ENCODE measurements around the gene NUPR2.
"Not testable (repeated sequence)": the region's sequence is repeated elsewhere in the genome, so short reads cannot be mapped to it uniquely, and the experiment has no call there.

Gene NUPR2, protein sequence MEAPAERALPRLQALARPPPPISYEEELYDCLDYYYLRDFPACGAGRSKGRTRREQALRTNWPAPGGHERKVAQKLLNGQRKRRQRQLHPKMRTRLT

DNA sequence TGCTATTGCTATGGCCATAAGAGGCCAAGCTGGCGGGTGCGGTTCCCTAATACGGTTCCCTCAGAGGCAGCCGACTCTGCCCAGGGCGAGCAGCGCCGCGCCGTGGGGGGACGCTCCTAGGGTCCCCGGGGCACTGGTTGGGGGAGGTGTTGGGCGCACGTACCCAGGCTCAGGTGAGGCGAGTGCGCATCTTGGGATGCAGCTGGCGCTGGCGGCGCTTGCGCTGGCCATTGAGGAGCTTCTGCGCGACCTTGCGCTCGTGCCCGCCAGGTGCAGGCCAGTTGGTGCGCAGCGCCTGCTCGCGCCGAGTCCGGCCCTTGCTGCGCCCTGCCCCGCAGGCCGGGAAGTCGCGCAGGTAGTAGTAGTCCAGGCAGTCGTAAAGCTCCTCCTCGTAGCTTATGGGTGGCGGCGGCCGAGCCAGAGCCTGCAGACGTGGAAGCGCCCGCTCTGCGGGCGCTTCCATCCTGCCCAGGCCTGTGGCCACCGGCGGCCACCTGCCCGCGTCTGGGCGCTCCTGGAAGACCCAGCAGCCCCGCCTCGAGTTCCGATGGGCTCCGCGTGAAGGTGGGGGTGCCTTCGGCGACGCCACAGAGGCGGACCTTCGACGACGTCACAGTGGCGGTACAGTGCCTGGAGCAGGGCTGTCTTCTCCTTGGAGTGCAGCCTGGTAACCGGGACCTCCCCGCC lies at the start of gene NUPR2:
Gene NUPR2 (minus strand): TSS at position 566 of the 687 bp plus-strand sequence. CDS start 103 bp downstream, at position 463.
- Mint-ChIP-seq H3K36me3 (ENCODE audit: low read depth) (no peaks in the 10 kb centered on the region), H3K27ac (no peak within 1 kb of the TSS), H3K4me3 (no peak within 1 kb of the TSS), H3K4me1 (ENCODE audit: low read depth) (no peaks in the 10 kb centered on the region), H3K27me3 (peaks cover 31% of the 10 kb centered on the region), H3K9me3 (no peaks in the 10 kb centered on the region)
- intact Hi-C loops (cut with micrococcal nuclease) = no loop called here

DNA sequence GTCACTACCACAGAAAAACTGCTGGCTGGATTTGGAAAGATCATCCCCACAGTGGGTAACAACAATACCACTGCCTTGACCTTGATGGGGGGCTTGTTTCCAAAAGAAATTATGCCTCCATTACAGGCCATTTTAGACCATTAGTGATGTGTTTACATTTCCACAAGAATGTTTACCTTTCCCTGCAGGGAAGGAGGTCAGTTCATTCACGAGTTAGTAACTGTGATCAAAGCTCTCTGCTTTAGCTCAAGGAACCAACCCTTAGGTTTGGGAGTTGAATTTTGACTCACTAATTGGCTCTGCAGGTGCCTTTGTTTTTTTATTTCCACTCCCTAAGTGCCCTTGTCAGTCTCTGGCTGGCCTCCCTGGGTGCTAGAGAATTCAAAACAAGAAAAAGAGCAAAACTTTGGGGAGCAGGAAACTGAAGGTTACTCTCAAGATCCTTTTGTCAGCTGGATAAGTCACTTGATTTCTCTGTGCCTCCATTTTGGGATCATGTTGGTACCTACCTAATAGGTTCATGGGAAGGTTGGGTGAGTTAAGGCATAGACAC lies 41.1 kb upstream of the NUPR2 start:
- peaks cover 57% of the 10 kb centered on the region for H3K9me3 Mint-ChIP-seq
- no peaks in the 10 kb centered on the region for H3K4me1 Mint-ChIP-seq (ENCODE audit: low read depth)
- no peak overlapping the region for H3K27ac Mint-ChIP-seq
- H3K27me3 Mint-ChIP-seq = no peaks in the 10 kb centered on the region
- no peak overlapping the region for H3K4me3 Mint-ChIP-seq
- intact Hi-C loops (cut with micrococcal nuclease) = no loop called here
- H3K36me3 Mint-ChIP-seq (ENCODE audit: low read depth) = no peaks in the 10 kb centered on the region

DNA sequence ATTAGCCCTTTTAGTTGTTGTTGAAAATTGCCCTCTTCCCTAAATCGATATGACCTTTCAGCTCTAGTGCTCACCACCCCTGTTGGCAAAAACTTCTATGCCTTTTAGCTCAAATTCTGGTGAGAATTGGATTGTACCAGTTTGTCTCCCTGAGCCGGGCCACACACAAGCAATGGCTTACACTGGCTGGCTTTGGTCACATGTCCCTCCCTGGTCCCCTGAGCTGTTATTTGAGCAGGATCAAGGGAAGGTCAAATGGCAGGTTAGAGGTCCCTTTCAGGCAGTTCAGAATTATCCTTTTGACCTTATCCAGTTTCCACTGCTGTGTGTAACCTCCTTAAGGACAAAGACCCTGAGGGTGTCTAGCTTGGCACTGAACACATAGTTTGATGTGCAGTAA lies 14.8 kb upstream of the NUPR2 start:
- H3K27ac Mint-ChIP-seq; H3K4me3 Mint-ChIP-seq; intact Hi-C loops (cut with micrococcal nuclease); H3K4me1 Mint-ChIP-seq (ENCODE audit: low read depth); H3K36me3 Mint-ChIP-seq (ENCODE audit: low read depth); H3K27me3 Mint-ChIP-seq: not testable (repeated sequence)
- H3K9me3 Mint-ChIP-seq = peaks cover 11% of the 10 kb centered on the region

DNA sequence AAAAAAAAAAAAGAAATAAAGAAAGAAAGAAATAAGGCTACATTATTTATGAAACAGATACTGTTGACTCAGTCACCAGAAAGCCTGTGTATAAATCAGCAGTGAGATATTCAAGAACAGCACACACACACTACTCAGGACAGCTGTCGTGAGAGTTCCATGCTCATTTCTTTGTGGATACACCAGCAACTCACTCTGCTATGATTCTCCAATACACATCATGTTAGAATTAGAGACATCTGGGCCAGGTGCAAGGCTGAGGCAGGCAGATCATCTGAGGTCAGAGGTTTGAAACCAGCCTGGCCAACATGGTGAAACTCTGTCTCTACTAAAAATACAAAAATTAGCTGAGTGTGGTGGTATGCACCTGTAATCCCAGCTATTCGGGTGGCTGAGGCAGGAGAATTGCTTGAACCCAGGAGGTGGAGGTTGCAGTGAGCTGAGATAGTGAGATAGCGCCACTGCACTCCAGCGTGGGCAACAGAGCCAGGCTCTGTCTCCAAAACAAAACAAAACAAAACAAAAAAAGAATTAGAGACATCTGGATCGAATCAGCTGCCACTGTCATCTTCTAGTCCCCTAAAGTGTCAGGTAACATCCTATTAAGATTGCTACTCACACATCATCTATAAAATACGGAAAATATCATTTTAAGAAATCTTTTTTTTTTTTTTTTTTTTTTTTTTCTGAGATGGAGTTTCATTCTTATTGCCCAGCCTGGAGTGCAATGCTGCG lies 11.2 kb upstream of the NUPR2 start:
- no peaks in the 10 kb centered on the region for H3K4me1 Mint-ChIP-seq (ENCODE audit: low read depth)
- intact Hi-C loops (cut with micrococcal nuclease) = no loop called here
- H3K27me3 Mint-ChIP-seq = no peaks in the 10 kb centered on the region
- H3K36me3 Mint-ChIP-seq (ENCODE audit: low read depth) = no peaks in the 10 kb centered on the region
- H3K4me3 Mint-ChIP-seq = no peak overlapping the region
- H3K9me3 Mint-ChIP-seq = no peaks in the 10 kb centered on the region
- H3K27ac Mint-ChIP-seq = no peak overlapping the region

DNA sequence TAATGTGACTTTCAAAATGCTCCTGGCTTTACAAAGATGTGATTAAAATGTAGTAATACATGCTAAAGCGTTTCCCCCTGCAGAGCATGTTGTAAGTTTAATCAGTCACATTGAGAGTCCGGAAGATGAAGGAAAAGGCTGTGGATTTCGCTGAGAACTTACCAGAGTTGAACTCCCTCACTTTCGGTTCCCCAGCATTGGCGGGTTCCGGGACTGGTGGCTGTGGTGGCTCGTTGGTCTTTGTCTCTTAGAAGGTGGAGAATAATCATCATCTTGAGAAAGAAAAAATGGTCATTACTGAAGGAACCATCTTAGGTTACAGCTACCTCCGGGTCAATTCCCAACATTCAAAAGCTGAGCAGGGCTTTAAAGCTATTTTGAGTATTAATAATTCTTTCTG lies 9.6 kb upstream of the NUPR2 start:
- Mint-ChIP-seq H3K27me3 (no peaks in the 10 kb centered on the region), H3K4me3 (no peak overlapping the region), H3K27ac (no peak overlapping the region)

DNA sequence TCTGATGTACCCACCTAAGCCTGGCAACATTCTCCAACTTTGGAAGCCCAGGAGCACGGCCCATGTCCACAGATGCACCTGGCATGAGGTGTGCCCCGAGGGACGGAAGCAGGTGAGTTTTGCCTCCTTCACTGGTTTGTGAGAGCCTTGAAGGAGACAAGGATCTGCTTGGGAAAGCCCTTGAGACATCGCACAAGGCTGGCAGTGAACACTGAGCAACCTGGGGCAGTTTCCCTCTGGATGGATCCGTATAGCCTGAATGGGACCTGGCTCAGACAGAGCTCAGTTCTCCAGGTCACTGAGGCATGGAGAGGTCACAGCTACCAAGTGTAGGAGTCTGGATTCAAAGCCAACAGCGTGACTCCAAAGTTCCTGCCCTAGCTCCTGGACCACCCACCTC lies 8.8 kb upstream of the NUPR2 start:
- Mint-ChIP-seq H3K4me3 (no peak overlapping the region), H3K36me3 (ENCODE audit: low read depth) (no peaks in the 10 kb centered on the region), H3K9me3 (no peaks in the 10 kb centered on the region), H3K4me1 (ENCODE audit: low read depth) (no peaks in the 10 kb centered on the region), H3K27ac (no peak overlapping the region), H3K27me3 (no peaks in the 10 kb centered on the region)
- intact Hi-C loops (cut with micrococcal nuclease) = no loop called here

More for the DNA sequence above, 9.6 kb upstream of the NUPR2 start:
- Mint-ChIP-seq H3K4me1 (ENCODE audit: low read depth) (no peaks in the 10 kb centered on the region), H3K9me3 (no peaks in the 10 kb centered on the region), H3K36me3 (ENCODE audit: low read depth) (no peaks in the 10 kb centered on the region)
- intact Hi-C loops (cut with micrococcal nuclease) = no loop called here

DNA sequence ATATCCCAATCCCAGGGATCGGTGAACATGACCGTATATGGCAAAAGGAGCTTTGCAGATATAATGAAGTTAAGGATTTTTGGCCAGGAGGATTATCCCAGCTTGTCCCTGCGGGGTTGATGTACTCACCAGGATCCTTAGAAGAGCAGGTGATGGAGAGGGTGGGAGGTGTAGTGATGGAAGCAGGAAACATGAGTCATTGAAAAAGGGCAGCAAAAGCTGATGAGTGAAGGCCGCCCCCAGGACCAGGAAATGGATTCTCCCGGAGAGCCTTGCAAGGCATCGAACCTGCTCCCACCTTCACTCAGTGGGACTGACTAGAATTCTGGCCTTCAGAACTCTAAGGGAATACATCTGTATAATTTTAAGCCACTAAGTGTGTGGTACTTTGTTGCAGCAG lies 5.2 kb upstream of the NUPR2 start:
- peaks cover 15% of the 10 kb centered on the region for H3K27me3 Mint-ChIP-seq
- H3K4me3 Mint-ChIP-seq = no peak overlapping the region
- intact Hi-C loops (cut with micrococcal nuclease) = no loop called here
- H3K9me3 Mint-ChIP-seq = no peaks in the 10 kb centered on the region
- no peaks in the 10 kb centered on the region for H3K4me1 Mint-ChIP-seq (ENCODE audit: low read depth)
- no peak overlapping the region for H3K27ac Mint-ChIP-seq
- no peaks in the 10 kb centered on the region for H3K36me3 Mint-ChIP-seq (ENCODE audit: low read depth)

DNA sequence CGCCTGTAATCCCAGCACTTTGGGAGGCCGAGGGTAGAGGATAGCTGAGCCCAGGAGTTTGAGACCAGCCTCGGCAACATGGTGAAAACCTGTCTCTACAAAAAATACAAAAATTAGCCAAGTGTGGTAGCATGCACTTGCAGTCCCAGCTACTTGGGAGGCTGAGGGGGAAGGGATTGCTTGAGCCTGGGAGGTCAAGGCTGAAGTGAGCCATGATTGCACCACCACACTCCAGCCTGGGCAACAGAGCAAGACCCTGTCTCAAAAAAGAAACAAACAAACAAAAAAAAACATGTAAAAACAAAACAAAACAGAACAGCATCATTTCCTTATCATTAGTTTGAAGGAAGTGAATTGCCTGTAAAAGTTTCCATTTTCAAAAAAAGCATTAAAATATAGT lies 4.0 kb downstream of the NUPR2 start:
- H3K4me3 Mint-ChIP-seq; H3K36me3 Mint-ChIP-seq (ENCODE audit: low read depth); H3K4me1 Mint-ChIP-seq (ENCODE audit: low read depth); intact Hi-C loops (cut with micrococcal nuclease); H3K9me3 Mint-ChIP-seq; H3K27ac Mint-ChIP-seq: not testable (repeated sequence)
- H3K27me3 Mint-ChIP-seq = peaks cover 34% of the 10 kb centered on the region

DNA sequence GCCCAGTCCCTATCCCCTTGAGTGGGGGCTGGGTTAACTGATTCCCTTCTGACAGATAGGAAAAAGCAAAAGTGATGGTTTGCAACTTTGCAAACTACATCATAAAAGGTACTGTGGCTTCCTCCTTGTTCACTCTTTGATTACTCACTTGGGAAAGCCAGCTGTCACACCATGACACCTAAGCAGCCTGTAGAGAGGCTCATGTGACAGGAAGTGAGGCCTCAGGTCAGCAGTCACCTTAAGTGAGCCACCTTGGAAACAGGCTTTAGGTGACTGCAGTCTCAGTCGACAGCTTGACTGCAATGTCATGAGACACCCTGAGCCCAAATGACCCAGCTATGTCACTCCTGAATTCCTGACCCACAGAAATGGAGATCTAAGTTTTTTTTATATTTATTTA lies 5.6 kb downstream of the NUPR2 start:
- intact Hi-C loops (cut with micrococcal nuclease) = no loop called here
- Mint-ChIP-seq H3K27ac (no peak overlapping the region), H3K4me3 (no peak overlapping the region), H3K4me1 (ENCODE audit: low read depth) (peaks cover 17% of the 10 kb centered on the region), H3K36me3 (ENCODE audit: low read depth) (peaks cover 22% of the 10 kb centered on the region), H3K27me3 (peaks cover 18% of the 10 kb centered on the region), H3K9me3 (peaks cover 14% of the 10 kb centered on the region)

DNA sequence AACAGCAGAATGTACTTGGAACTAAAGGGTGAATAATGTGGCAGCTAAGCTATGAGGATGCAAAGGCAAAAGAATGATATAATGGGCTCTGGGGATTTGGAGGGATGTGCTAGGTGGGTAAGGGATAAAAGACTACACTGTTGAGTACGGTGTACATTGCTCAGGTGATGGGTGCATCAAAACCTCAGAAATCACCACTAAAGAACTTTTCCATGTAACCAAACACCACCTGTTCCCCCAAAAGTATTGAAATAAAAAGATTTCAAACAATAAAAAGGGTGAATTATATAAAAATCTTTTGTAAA lies 8.3 kb downstream of the NUPR2 start:
- Mint-ChIP-seq H3K36me3 (ENCODE audit: low read depth) (peaks cover 45% of the 10 kb centered on the region), H3K9me3 (peaks cover 14% of the 10 kb centered on the region), H3K4me3 (no peak overlapping the region), H3K27ac (peak overlapping the region; percentile 97), H3K27me3 (peaks cover 10% of the 10 kb centered on the region), H3K4me1 (ENCODE audit: low read depth) (peaks cover 27% of the 10 kb centered on the region)
- intact Hi-C loops (cut with micrococcal nuclease) = loop anchor here (2.0 kb wide), 2 partner anchors 43 to 221 kb away; partner anchors contain the start of genes SUMF2 and ZNF713

DNA sequence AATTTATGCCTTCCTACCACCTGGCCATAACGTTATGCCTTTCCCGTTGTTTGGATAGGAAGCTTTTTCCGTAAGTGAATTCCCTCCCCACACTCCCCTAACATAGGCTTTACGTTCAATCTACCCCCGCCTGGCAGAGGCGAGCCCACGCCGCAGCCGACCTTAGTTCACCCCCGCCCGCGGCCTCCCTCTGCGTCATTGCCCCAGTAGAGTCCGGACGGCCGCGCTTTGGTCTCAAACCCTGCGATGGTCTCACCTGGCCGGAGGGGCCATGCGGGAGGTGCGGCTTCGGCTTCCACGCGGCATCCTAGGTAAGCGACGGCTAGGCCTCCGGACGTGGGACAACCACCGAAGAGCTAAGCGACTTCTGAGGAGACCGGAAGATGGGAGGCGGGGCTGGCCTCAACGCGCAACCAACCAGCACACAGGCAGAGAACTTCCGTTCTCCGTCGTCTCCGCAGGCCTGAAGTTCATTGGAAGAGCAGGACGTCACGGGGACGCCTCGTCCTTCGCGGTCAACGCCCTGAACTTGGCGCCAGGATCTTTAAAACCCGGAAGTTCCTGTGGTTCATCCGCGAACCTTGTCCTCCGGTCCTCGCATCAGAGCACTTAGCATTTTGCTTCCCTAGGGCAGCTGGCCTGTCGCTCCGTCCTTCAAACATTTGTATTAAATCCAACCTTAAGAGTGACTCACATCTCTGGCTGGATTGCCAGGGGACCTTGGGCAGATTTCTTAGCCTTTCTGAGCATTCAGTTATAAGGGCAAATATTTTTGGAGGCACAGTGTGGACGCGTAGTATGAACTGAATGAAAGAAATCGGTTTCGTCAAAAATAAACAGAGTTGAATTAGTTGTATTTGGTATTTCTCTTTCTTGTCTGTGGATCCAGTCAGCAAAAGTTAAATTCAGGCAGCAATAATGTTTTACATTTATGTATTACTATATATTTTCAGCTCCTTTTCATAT lies 9.8 kb downstream of the NUPR2 start, which contains the start of gene CHCHD2:
Gene CHCHD2 (minus strand): TSS at position 369 of the 966 bp plus-strand sequence. CDS start 63 bp downstream, at position 306.
- intact Hi-C loops (cut with micrococcal nuclease) = loop anchor here (2.0 kb wide), 2 partner anchors 42 to 220 kb away; partner anchors contain the start of genes SUMF2 and ZNF713
- peaks cover 27% of the 10 kb centered on the region for H3K4me1 Mint-ChIP-seq (ENCODE audit: low read depth)

DNA sequence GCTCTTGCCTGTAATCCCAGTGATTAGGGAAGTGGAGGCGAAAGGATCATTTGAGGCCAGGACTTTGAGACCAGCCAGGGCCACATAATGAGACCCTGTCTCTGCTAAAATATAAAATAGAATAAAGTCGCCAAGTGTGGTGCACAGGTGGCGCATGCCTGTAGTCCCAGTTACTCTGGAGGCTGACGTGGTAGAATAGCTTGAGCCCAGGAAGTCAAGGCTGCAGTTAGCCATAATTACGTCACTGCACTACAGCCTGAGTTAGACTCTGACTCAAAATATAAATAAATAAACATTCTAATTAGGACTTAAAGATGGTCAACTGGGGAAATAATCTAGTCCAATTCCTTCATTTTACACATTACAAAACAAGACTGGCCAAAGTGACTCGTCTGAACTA lies 10.7 kb downstream of the NUPR2 start:
- Mint-ChIP-seq H3K36me3 (ENCODE audit: low read depth) (peaks cover 69% of the 10 kb centered on the region), H3K27me3 (peaks cover 8% of the 10 kb centered on the region), H3K27ac (peak overlapping the region; percentile 97), H3K4me3 (peak overlapping the region; percentile 98), H3K9me3 (peaks cover 14% of the 10 kb centered on the region), H3K4me1 (ENCODE audit: low read depth) (peaks cover 27% of the 10 kb centered on the region)
- intact Hi-C loops (cut with micrococcal nuclease) = no loop called here

More for the DNA sequence above, 9.8 kb downstream of the NUPR2 start, which contains the start of gene CHCHD2:
- Mint-ChIP-seq H3K36me3 (ENCODE audit: low read depth) (peaks cover 60% of the 10 kb centered on the region), H3K27ac (peak within 1 kb of the TSS; percentile 97), H3K9me3 (peaks cover 14% of the 10 kb centered on the region), H3K27me3 (peaks cover 10% of the 10 kb centered on the region), H3K4me3 (peak within 1 kb of the TSS; percentile 98)

DNA sequence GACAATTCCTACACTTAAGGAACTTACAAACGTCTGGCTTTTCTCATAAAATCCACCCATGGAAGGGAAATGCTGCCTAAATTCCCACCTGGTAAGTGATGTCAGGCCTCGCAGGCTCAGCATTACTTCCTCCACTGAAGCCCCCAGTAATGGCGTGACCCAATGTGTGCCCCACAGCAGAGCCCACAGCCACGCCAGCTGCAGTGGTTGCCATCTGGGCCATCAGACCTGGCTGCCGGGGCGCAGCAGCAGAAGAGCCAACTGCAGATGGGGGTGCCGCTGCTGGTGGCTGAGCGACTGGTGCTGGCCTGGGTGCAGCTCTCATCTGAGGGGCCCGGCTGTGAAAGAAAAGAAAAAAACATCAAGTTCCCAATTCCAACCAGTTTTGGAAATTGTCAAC lies 12.1 kb downstream of the NUPR2 start:
- H3K4me3 Mint-ChIP-seq; intact Hi-C loops (cut with micrococcal nuclease); H3K27ac Mint-ChIP-seq; H3K27me3 Mint-ChIP-seq: not testable (repeated sequence)
- Mint-ChIP-seq H3K9me3 (peaks cover 14% of the 10 kb centered on the region), H3K36me3 (ENCODE audit: low read depth) (peaks cover 82% of the 10 kb centered on the region), H3K4me1 (ENCODE audit: low read depth) (peaks cover 27% of the 10 kb centered on the region)
